ENCODE data around the gene FCF1. TPM values are rescaled to one million over a fixed set of nuclear protein-coding genes. Genes with fewer than 3 reads are reported as not detected.
"Not testable (repeated sequence)": the region's sequence is repeated elsewhere in the genome, so short reads cannot be mapped to it uniquely, and the experiment has no call there.

The FCF1 gene
- total RNA-seq, 4 donors from 2014 or later, result 27.9 to 39.5 (median 30.2) TPM

- Histone ChIP-seq H3K4me1 (no peaks in the 10 kb centered on the region), H3K27ac (no peak overlapping the region), H3K4me3 (no peak overlapping the region), H3K9me3 (no peaks in the 10 kb centered on the region), H3K27me3 (no peaks in the 10 kb centered on the region), H3K36me3 (no peaks in the 10 kb centered on the region)
- DNase-seq, result no peak
- intact Hi-C loops (cut with DNase I), result no loop called here
- no peak for TF ChIP-seq POLR2A (IDR thresholded peaks at IDR 0.05)
- TF ChIP-seq, protein P1, sequence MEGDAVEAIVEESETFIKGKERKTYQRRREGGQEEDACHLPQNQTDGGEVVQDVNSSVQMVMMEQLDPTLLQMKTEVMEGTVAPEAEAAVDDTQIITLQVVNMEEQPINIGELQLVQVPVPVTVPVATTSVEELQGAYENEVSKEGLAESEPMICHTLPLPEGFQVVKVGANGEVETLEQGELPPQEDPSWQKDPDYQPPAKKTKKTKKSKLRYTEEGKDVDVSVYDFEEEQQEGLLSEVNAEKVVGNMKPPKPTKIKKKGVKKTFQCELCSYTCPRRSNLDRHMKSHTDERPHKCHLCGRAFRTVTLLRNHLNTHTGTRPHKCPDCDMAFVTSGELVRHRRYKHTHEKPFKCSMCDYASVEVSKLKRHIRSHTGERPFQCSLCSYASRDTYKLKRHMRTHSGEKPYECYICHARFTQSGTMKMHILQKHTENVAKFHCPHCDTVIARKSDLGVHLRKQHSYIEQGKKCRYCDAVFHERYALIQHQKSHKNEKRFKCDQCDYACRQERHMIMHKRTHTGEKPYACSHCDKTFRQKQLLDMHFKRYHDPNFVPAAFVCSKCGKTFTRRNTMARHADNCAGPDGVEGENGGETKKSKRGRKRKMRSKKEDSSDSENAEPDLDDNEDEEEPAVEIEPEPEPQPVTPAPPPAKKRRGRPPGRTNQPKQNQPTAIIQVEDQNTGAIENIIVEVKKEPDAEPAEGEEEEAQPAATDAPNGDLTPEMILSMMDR (IDR thresholded peaks at IDR 0.05), result no peak
- 100% methylated on average over 1 of the region's 2 CpGs; no CpG with 5 or more reads in 1 of the 2 donors for WGBS, 2 donors
These were observed 34.3 kb downstream of the FCF1 start for GRCh38 chr14:74747237-74747636.

GRCh38 chr14:74754157-74754556 lies 41.2 kb downstream of the FCF1 start:
- Histone ChIP-seq H3K9me3 (no peaks in the 10 kb centered on the region), H3K36me3 (no peaks in the 10 kb centered on the region), H3K27me3 (no peaks in the 10 kb centered on the region), H3K4me3 (no peak overlapping the region), H3K27ac (no peak overlapping the region), H3K4me1 (no peaks in the 10 kb centered on the region)
- TF ChIP-seq POLR2A (IDR thresholded peaks at IDR 0.05), result no peak
- TF ChIP-seq, protein P1 (IDR thresholded peaks at IDR 0.05), result no peak
- DNase-seq, result no peak
- intact Hi-C loops (cut with DNase I), result no loop called here
- 80 to 92% methylated on average over 1 to 2 of the region's 2 CpGs for WGBS, 2 donors

GRCh38 chr14:74754899-74755298 lies 42.0 kb downstream of the FCF1 start:
- H3K36me3 ChIP-seq, result no peaks in the 10 kb centered on the region
- TF ChIP-seq, protein P1 (IDR thresholded peaks at IDR 0.05), result no peak
- no peak for TF ChIP-seq POLR2A (IDR thresholded peaks at IDR 0.05)
- 80 to 82% methylated on average over 4 to 6 of the region's 7 CpGs for WGBS, 2 donors
- no peak for DNase-seq
- H3K4me1 ChIP-seq, result no peaks in the 10 kb centered on the region
- no peak overlapping the region for H3K27ac ChIP-seq
- intact Hi-C loops (cut with DNase I), result no loop called here
- H3K27me3 ChIP-seq, result no peaks in the 10 kb centered on the region
- H3K9me3 ChIP-seq, result no peaks in the 10 kb centered on the region
- H3K4me3 ChIP-seq, result no peak overlapping the region

DNA sequence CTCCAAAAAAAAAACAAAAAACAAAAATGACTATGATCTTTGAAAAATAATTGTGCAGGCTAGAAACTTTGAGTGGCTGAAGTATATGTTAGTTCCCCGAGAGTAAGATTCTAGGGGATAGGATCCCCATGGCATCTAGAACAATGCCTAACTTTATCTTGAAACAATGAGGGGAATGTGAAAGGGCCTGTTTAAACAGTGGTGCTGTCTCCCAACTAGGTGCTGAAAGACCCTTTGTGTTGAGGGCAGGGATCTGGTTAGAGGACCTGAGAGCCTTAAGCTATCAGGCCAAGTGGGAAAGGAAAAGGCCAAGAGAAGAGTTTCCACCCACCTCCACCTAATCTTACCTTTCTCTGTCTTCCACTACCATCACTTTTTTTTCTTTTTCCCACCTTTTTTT lies 43.4 kb downstream of the FCF1 start:
- no peaks in the 10 kb centered on the region for H3K27me3 ChIP-seq
- intact Hi-C loops (cut with DNase I), result no loop called here
- TF ChIP-seq, protein P1 (IDR thresholded peaks at IDR 0.05), result no peak
- no peak for TF ChIP-seq POLR2A (IDR thresholded peaks at IDR 0.05)
- no peak for DNase-seq
- WGBS, 2 donors, result 93 to 94% methylated on average over 1 of the region's 1 CpG
- no peaks in the 10 kb centered on the region for H3K4me1 ChIP-seq
- H3K27ac ChIP-seq, result no peak overlapping the region
- H3K36me3 ChIP-seq, result no peaks in the 10 kb centered on the region
- H3K4me3 ChIP-seq, result no peak overlapping the region
- no peaks in the 10 kb centered on the region for H3K9me3 ChIP-seq

DNA sequence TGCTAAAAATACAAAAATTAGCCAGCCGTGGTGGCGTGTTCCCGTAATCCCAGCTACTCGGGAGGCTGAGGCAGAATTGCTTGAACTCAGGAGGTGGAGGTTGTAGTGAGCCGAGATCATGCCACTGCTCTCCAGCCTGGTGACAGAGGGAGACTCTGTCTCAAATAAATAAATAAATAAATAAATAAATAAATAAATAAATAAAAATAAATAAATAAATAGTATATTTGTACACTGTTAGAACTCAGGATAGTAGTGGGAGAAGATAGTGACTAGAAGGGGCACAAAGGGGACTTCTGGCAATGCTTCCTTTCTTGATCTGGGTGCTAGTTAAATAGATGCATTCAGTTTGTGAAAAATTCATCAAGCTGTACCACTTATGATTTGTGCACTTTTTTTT lies 45.6 kb downstream of the FCF1 start:
- intact Hi-C loops (cut with DNase I); H3K9me3 ChIP-seq; H3K36me3 ChIP-seq; H3K27me3 ChIP-seq; H3K4me3 ChIP-seq; DNase-seq; H3K27ac ChIP-seq; H3K4me1 ChIP-seq: not testable (repeated sequence)
- 84 to 94% methylated on average over 4 to 5 of the region's 5 CpGs for WGBS, 2 donors

Data from esophagus squamous epithelium (tissue), 5 donors.